CD14-positive monocyte (primary cell): ENCODE data around the gene YBX2. TPM values are rescaled to one million over a fixed set of nuclear protein-coding genes. Genes with fewer than 3 reads are reported as not detected.

Experiments
- DNase-seq, 3 donors: peaks; one replicate each; pipeline ENCODE4 v3.0.0-alpha.2; 2011 to 2022
- H2AFZ ChIP-seq: 2 replicates; pipeline ENCODE4 v1.6.0; 2012; ENCODE audit warnings: mild to moderate bottlenecking, low read depth, low read length, inconsistent platforms; ENCODE audit not compliant: insufficient read depth, poor library complexity, severe bottlenecking
- H3K27ac ChIP-seq, 2 donors: 1 replicate in 1 of 2; 2 replicates in 1 of 2; pipeline ENCODE4 v1.5.1; 2012 to 2013; ENCODE audit warnings: low read length in 2 of 2, control low read depth in 1 of 2, inconsistent platforms in 1 of 2, low read depth in 1 of 2, mild to moderate bottlenecking in 1 of 2
- H3K27me3 ChIP-seq, 2 donors: one replicate each; pipeline versions ENCODE4 v1.6.0 to v1.6.1; 2011 to 2013; ENCODE audit warnings: low read length in 2 of 2; ENCODE audit not compliant: control insufficient read depth in 2 of 2, insufficient read depth in 2 of 2
- H3K36me3 ChIP-seq, 2 donors: replicated peaks in 1 of 2; 1 replicate in 1 of 2; 2 replicates in 1 of 2; pipeline versions ENCODE4 v1.5.1 to v1.6.1; 2012 to 2013; ENCODE audit warnings: low read length in 2 of 2, control low read depth in 1 of 2, inconsistent platforms in 1 of 2, mild to moderate bottlenecking in 1 of 2; ENCODE audit not compliant: insufficient read depth in 2 of 2, control insufficient read depth in 1 of 2
- H3K4me1 ChIP-seq, 2 donors: 1 replicate in 1 of 2; 2 replicates in 1 of 2; pipeline versions ENCODE4 v1.5.1 to v1.6.1; 2012 to 2013; ENCODE audit warnings: low read length in 2 of 2, control low read depth in 1 of 2, inconsistent platforms in 1 of 2, mild to moderate bottlenecking in 1 of 2, moderate library complexity in 1 of 2; ENCODE audit not compliant: insufficient read depth in 2 of 2, control insufficient read depth in 1 of 2
- H3K4me2 ChIP-seq: replicated peaks from 2 replicates; pipeline ENCODE3; 2012; ENCODE audit warnings: low read length, moderate library complexity, mild to moderate bottlenecking; ENCODE audit not compliant: poor library complexity, severe bottlenecking; ENCODE audit errors: extremely low read depth
- H3K4me3 ChIP-seq, 3 experiments: fragments of 200-600 bp in 1 of 3; sonication (generic) in 1 of 3; replicated peaks in 1 of 3; 1 replicate in 2 of 3; 2 replicates in 1 of 3; pipeline ENCODE4 v1.5.1; 2011 to 2013; ENCODE audit warnings: low read length in 3 of 3, mild to moderate bottlenecking in 3 of 3, control low read depth in 2 of 3, low read depth in 2 of 3, inconsistent platforms in 1 of 3, moderate library complexity in 1 of 3
- H3K79me2 ChIP-seq: 2 replicates; pipeline ENCODE4 v1.6.0; 2012; ENCODE audit warnings: mild to moderate bottlenecking, control low read depth, inconsistent platforms, low read length, moderate library complexity; ENCODE audit not compliant: insufficient read depth
- H3K9ac ChIP-seq: 2 replicates; pipeline ENCODE4 v1.6.0; 2017; ENCODE audit warnings: low read length, mild to moderate bottlenecking; ENCODE audit not compliant: insufficient read depth, poor library complexity, severe bottlenecking
- H3K9me3 ChIP-seq, 2 donors: replicated peaks in 1 of 2; 1 replicate in 1 of 2; 2 replicates in 1 of 2; pipeline versions ENCODE4 v1.5.1 to v1.6.1; 2012 to 2013; ENCODE audit warnings: low read length in 2 of 2, control low read depth in 1 of 2; ENCODE audit not compliant: control insufficient read depth in 1 of 2, insufficient read depth in 1 of 2
- H4K20me1 ChIP-seq: 2 replicates; pipeline ENCODE4 v1.6.0; 2012; ENCODE audit warnings: mild to moderate bottlenecking, low read length, control low read depth, moderate library complexity; ENCODE audit not compliant: insufficient read depth
- H3K27ac Mint-ChIP-seq, 7 donors: one replicate each; pipeline ENCODE4 v1.8.0; 2020; ENCODE audit warnings: mild to moderate bottlenecking in 7 of 7, mixed read lengths in 7 of 7, moderate library complexity in 6 of 7, inconsistent platforms in 2 of 7
- H3K27me3 Mint-ChIP-seq, 3 donors: one replicate each; pipeline ENCODE4 v1.8.0; 2021 to 2022; ENCODE audit warnings: low read depth in 3 of 3, mild to moderate bottlenecking in 3 of 3, mixed read lengths in 3 of 3, moderate library complexity in 3 of 3, inconsistent platforms in 1 of 3
- H3K36me3 Mint-ChIP-seq, 2 donors: one replicate each; pipeline ENCODE4 v1.8.0; 2020; ENCODE audit warnings: mixed read lengths in 2 of 2, inconsistent platforms in 1 of 2, mild to moderate bottlenecking in 1 of 2
- H3K4me1 Mint-ChIP-seq: one replicate; pipeline ENCODE4 v1.8.0; 2020; ENCODE audit warnings: mild to moderate bottlenecking, mixed read lengths
- H3K4me3 Mint-ChIP-seq, 2 donors: one replicate each; pipeline ENCODE4 v1.8.0; 2020; ENCODE audit warnings: mild to moderate bottlenecking in 2 of 2, mixed read lengths in 2 of 2, moderate library complexity in 1 of 2
- H3K9me3 Mint-ChIP-seq, 7 donors: one replicate each; pipeline ENCODE4 v1.8.0; 2020 to 2022; ENCODE audit warnings: mixed read lengths in 7 of 7, mild to moderate bottlenecking in 6 of 7, moderate library complexity in 6 of 7, inconsistent platforms in 2 of 7
- WGBS: methylation state at CpG from one replicate; pipeline ENCODE4 v1.1.5; 2013; ENCODE audit warnings: missing lambda C conversion rate; ENCODE audit not compliant: insufficient coverage; 5-methylcytosine and 5-hydroxymethylcytosine counted together
- intact Hi-C, 2 donors: fragments of 100-400 bp; cut with micrococcal nuclease; formaldehyde crosslinking; loops; one replicate each; pipeline versions ENCODE4 v1.15.0 to v1.15.1; 2023
- polyA plus RNA-seq, 3 donors: library from polyadenylated mRNA; depleted of rRNA in 1 of 3; unstranded in 2 of 3; stranded (reverse) in 1 of 3; fragments of 300-500 nt in 2 of 3; fragments of >200 nt in 1 of 3; fragmentation: Illumina TruSeq in 2 of 3; gene quantifications; 1 replicate in 2 of 3; 2 replicates in 1 of 3; pipeline ENCODE4 v1.2.3, GENCODE V29; 2012 to 2021
- TF ChIP-seq, protein P1 (sequence below): fragments of 200-600 bp; IDR thresholded peaks from one replicate; pipeline ENCODE4 v1.8.0; 2022; ENCODE audit warnings: antibody characterized with exemption, mild to moderate bottlenecking

YBX2 gene
- polyA plus RNA-seq, 3 donors, result not detected

DNA sequence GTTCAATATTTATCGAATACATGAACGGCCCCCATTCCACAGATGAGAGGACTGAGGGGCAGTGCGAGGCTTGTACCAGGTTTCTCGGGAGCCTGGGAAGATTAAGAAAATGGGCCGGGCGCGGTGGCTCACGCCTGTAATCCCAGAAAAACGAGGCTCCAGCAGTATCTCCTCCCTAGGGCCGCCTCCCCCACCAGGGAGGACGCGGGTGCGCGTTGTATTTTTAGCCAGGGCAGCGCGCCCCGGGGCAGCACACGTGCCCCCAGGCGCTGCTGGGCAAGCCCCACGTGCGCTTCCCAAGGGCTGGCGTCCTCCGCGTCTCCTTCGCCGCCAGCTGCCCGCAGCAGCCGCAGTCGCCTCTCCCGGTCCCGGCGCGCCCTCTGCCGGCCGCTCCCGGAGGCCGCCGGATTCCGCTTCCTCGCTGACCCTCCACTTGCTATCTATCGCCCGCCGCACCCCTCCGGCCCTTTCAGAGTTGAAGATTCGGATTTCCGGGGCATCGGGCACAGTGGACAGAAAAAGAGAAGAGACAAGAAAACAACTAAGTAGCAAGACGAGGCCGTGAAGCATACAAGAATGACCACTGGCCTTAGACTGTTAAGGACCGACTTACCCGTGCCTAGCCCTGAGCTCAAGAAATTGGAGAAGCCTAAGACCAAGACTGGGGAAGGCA, 1.9 kb upstream of the YBX2 start:
- Histone ChIP-seq H3K4me3 (peak overlapping the region in 1 of 3 experiments; percentile 23), H3K9ac (no peak overlapping the region), H3K27ac (no peak overlapping the region), H2AFZ (peak overlapping the region; percentile 52), H3K79me2 (no peaks in the 10 kb centered on the region), H3K9me3 (peaks cover 0 to 13% of the 10 kb centered on the region in 2 donors), H3K36me3 (no peaks in the 10 kb centered on the region), H4K20me1 (no peaks in the 10 kb centered on the region), H3K4me1 (peaks cover 21 to 32% of the 10 kb centered on the region in 2 donors), H3K27me3 (peaks cover 35 to 47% of the 10 kb centered on the region in 2 donors), H3K4me2 (peak overlapping the region; percentile 61)
- WGBS, result 6% methylated on average over 49 of the region's 51 CpGs
- Mint-ChIP-seq H3K27me3 (peaks cover 58 to 81% (median 68%) of the 10 kb centered on the region in 3 donors), H3K4me3 (peak overlapping the region in 1 of 2 donors; percentile 89), H3K36me3 (peaks cover 0 to 6% of the 10 kb centered on the region in 2 donors), H3K27ac (peak overlapping the region in 2 of 7 donors; percentile 58 to 62), H3K4me1 (peaks cover 24% of the 10 kb centered on the region), H3K9me3 (peaks cover 0 to 23% (median 12%) of the 10 kb centered on the region in 7 donors)
- DNase-seq, result peak; percentile 71 to 86 (median 79)
- intact Hi-C loops, result loop anchor here (1.0 to 5.0 kb wide), 3 partner anchors 16 to 250 kb away; no protein-coding TSS in a partner anchor
- TF ChIP-seq, protein P1, sequence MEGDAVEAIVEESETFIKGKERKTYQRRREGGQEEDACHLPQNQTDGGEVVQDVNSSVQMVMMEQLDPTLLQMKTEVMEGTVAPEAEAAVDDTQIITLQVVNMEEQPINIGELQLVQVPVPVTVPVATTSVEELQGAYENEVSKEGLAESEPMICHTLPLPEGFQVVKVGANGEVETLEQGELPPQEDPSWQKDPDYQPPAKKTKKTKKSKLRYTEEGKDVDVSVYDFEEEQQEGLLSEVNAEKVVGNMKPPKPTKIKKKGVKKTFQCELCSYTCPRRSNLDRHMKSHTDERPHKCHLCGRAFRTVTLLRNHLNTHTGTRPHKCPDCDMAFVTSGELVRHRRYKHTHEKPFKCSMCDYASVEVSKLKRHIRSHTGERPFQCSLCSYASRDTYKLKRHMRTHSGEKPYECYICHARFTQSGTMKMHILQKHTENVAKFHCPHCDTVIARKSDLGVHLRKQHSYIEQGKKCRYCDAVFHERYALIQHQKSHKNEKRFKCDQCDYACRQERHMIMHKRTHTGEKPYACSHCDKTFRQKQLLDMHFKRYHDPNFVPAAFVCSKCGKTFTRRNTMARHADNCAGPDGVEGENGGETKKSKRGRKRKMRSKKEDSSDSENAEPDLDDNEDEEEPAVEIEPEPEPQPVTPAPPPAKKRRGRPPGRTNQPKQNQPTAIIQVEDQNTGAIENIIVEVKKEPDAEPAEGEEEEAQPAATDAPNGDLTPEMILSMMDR, result peak; percentile 97

DNA sequence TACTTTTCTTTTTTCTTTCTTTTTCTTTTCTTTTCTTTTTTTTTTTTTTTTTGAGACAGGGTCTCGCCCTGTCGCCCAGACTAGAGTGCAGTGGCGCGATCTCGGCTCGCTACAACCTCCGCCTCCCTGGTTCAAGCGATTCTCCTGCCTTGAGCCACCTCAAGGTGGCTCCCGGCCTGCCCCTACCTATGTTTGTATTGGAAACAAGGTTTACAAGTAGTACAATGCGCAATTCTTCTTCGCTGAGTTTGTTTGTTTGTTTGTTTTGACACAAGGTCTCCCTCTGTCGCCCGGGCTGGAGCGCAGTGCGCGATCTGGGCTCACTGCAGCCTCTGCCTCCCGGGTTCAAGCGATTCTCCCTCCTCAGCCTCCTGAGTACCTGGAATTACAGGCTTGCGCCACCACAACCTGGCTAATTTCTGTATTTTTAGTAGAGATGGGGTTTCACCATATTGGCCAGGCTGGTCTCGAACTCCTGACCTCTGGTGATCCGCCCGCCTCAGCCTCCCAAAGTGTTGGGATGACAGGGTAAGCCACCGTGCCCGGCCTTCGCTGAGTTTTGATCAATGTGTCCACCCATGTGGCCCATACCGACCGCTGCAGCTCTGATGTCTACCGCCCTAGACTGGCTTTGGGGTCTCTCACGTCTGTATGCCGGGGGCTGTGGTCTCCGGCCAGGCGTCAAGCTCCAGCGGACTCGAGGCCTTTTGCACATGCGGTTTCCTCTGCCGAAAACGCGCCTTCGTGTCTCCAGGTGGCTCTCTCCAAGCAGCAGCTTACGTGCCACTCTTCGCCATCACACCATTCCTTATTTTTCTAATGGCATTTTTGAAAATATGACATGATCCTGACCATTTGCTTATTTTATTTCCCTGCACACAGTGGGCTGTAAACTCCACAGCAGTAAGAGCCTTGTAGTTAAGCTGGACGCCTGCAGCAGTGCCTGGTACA, 1.1 kb upstream of the YBX2 start:
- H3K79me2 ChIP-seq, result no peaks in the 10 kb centered on the region
- H2AFZ ChIP-seq, result no peak overlapping the region
- Mint-ChIP-seq H3K9me3 (peaks cover 0 to 23% (median 12%) of the 10 kb centered on the region in 7 donors), H3K27me3 (peaks cover 62 to 85% (median 67%) of the 10 kb centered on the region in 3 donors), H3K4me3 (peak overlapping the region in 1 of 2 donors; percentile 89), H3K36me3 (peaks cover 0 to 6% of the 10 kb centered on the region in 2 donors), H3K27ac (peak overlapping the region in 1 of 7 donors; percentile 46), H3K4me1 (peaks cover 24% of the 10 kb centered on the region)
- H3K4me3 ChIP-seq, result peak overlapping the region in 1 of 3 experiments; percentile 44
- DNase-seq, result no peak
- 47% methylated on average over 29 of the region's 42 CpGs for WGBS
- TF ChIP-seq, protein P1, result no peak
- H3K27ac ChIP-seq, result no peak overlapping the region
- peaks cover 21 to 32% of the 10 kb centered on the region in 2 donors for H3K4me1 ChIP-seq
- peaks cover 0 to 13% of the 10 kb centered on the region in 2 donors for H3K9me3 ChIP-seq
- H3K4me2 ChIP-seq, result peak overlapping the region; percentile 61
- peaks cover 35 to 54% of the 10 kb centered on the region in 2 donors for H3K27me3 ChIP-seq
- intact Hi-C loops, result loop anchor here (1.0 to 5.0 kb wide), 3 partner anchors 15 to 249 kb away; no protein-coding TSS in a partner anchor
- no peak overlapping the region for H3K9ac ChIP-seq
- no peaks in the 10 kb centered on the region for H4K20me1 ChIP-seq
- no peaks in the 10 kb centered on the region for H3K36me3 ChIP-seq
